Measurements from ENCODE around the gene FOXI3.

- no peak for TF ChIP-seq CTCF (conservative IDR thresholded peaks at IDR 0.05; ENCODE audit: low read depth, low read length)
- TF ChIP-seq EZH2 (IDR thresholded peaks at IDR 0.05; ENCODE audit: borderline replicate concordance, low read depth, low read length, poor library complexity, severe bottlenecking) = no peak
Measured at GRCh38 chr2:88469202-88470114, 17.0 kb upstream of the FOXI3 start.

All from A673 (cell line).